Transverse colon (tissue), 4 donors: ENCODE data around the gene LPCAT2. TPM values are rescaled to one million over a fixed set of nuclear protein-coding genes. Genes with fewer than 3 reads are reported as not detected.

Source experiments
- DNase-seq: peaks from one replicate; pipeline ENCODE4 v3.0.0-alpha.2; 2019
- H3K27ac ChIP-seq, 4 donors: fragments of 200-600 bp; sonication (generic); 2 replicates each; pipeline ENCODE4 v1.5.1; 2016 to 2018; ENCODE audit warnings: inconsistent platforms in 4 of 4
- H3K27me3 ChIP-seq: fragments of 200-600 bp; sonication (generic); 2 replicates; pipeline ENCODE4 v1.5.1; 2017; ENCODE audit warnings: inconsistent platforms
- H3K36me3 ChIP-seq, 4 donors: fragments of 200-600 bp; sonication (generic); 2 replicates each; pipeline ENCODE4 v1.5.1; 2017 to 2019; ENCODE audit warnings: inconsistent platforms in 4 of 4
- H3K4me1 ChIP-seq, 4 donors: fragments of 200-600 bp; sonication (generic); 2 replicates each; pipeline ENCODE4 v1.5.1; 2017 to 2020; ENCODE audit warnings: inconsistent platforms in 4 of 4
- H3K4me3 ChIP-seq, 4 donors: fragments of 200-600 bp; sonication (generic); 1 replicate in 1 of 4; 2 replicates in 3 of 4; pipeline versions ENCODE4 v1.5.1 to v1.6.1; 2017 to 2019; ENCODE audit warnings: inconsistent platforms in 4 of 4
- H3K9me3 ChIP-seq, 2 donors: fragments of 200-600 bp; sonication (generic); 2 replicates each; pipeline ENCODE4 v1.5.1; 2017 to 2019; ENCODE audit warnings: inconsistent platforms in 2 of 2
- EP300 ChIP-seq: sonication (generic); formaldehyde crosslinking; IDR thresholded peaks from one replicate; pipeline ENCODE4 v1.6.1; 2017; ENCODE audit warnings: antibody characterized with exemption, low read depth
- POLR2A ChIP-seq: fragments of 450-650 bp; IDR thresholded peaks from one replicate; pipeline ENCODE4 v1.6.1; 2016; ENCODE audit warnings: antibody characterized with exemption, mild to moderate bottlenecking, moderate library complexity
- POLR2AphosphoS5 ChIP-seq, 3 donors: sonication (generic); formaldehyde crosslinking; IDR thresholded peaks; one replicate each; pipeline ENCODE4 v1.6.1; 2016; ENCODE audit warnings: antibody characterized with exemption in 3 of 3
- WGBS, 2 donors: methylation state at CpG; one replicate each; pipeline ENCODE4 v1.1.5; 2018; ENCODE audit warnings: low coverage in 1 of 2; 5-methylcytosine and 5-hydroxymethylcytosine counted together
- in situ Hi-C, 4 donors: fragments of 200-750 bp; cut with MboI; loops; one replicate each; pipeline versions ENCODE4 v1.15.0 to v1.15.1; 2017; ENCODE audit warnings: low sequenced_read_pairs in 3 of 4, low pct_ligation_motif_present in 1 of 4, low pct_unique_long_range_greater_than_20kb in 1 of 4
- intact Hi-C: fragments of 100-400 bp; cut with DNase I; formaldehyde crosslinking; loops from one replicate; pipeline ENCODE4 v1.15.1; 2023; ENCODE audit warnings: low total_unique reads
- total RNA-seq, 4 donors: library from RNA; depleted of rRNA; stranded (reverse); fragments of >200 nt; gene quantifications; one replicate each; pipeline ENCODE4 v1.1.0, GENCODE V29; 2016
- TF ChIP-seq, protein P1 (sequence below), 5 experiments: fragments of 200-600 bp in 3 of 5; fragments of 450-650 bp in 2 of 5; sonication (generic) in 3 of 5; IDR thresholded peaks; 1 replicate in 2 of 5; 2 replicates in 3 of 5; pipeline ENCODE4 v1.5.1; 2016 to 2017; ENCODE audit warnings: antibody characterized with exemption in 5 of 5, inconsistent platforms in 3 of 5, mild to moderate bottlenecking in 2 of 5, moderate library complexity in 1 of 5

Gene LPCAT2
- total RNA-seq, 4 donors from 2014 or later: 1.6 to 11.6 (median 6.2) TPM

DNA sequence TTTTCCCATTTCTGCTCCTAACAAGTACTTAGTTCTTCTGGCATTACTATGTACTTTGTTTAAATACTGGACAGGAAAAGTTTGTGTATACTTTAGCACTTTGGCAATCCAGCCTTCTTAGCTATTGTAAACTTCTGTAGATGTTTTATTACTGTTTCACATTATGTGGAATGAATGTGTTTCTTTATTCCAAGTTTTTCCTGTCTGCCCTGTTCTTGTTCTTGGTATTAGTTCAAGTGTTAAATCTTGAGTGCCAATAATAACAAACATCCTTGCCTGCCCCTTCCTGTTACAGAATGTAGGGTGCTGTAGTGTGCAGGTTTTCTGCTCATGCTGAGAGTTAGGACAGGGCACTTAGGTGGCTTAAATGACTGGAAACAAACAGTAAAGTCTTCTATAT, 50.4 kb downstream of the LPCAT2 start:
- Histone ChIP-seq H3K9me3 (no peaks in the 10 kb centered on the region), H3K4me3 (no peak overlapping the region), H3K36me3 (no peaks in the 10 kb centered on the region), H3K4me1 (peaks cover 7 to 36% (median 17%) of the 10 kb centered on the region in 4 donors), H3K27ac (peak overlapping the region in 1 of 4 donors; percentile 33), H3K27me3 (no peaks in the 10 kb centered on the region)
- in situ Hi-C loops (loop anchor here in 1 of 4 donors (10.0 kb wide), 1 partner anchor 146 kb away; no protein-coding TSS in a partner anchor), intact Hi-C loops (no loop called here)
- no peak for DNase-seq
- TF ChIP-seq EP300: no peak
- no peak for TF ChIP-seq POLR2AphosphoS5 (IDR thresholded peaks at IDR 0.05)
- TF ChIP-seq, protein P1, sequence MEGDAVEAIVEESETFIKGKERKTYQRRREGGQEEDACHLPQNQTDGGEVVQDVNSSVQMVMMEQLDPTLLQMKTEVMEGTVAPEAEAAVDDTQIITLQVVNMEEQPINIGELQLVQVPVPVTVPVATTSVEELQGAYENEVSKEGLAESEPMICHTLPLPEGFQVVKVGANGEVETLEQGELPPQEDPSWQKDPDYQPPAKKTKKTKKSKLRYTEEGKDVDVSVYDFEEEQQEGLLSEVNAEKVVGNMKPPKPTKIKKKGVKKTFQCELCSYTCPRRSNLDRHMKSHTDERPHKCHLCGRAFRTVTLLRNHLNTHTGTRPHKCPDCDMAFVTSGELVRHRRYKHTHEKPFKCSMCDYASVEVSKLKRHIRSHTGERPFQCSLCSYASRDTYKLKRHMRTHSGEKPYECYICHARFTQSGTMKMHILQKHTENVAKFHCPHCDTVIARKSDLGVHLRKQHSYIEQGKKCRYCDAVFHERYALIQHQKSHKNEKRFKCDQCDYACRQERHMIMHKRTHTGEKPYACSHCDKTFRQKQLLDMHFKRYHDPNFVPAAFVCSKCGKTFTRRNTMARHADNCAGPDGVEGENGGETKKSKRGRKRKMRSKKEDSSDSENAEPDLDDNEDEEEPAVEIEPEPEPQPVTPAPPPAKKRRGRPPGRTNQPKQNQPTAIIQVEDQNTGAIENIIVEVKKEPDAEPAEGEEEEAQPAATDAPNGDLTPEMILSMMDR (IDR thresholded peaks at IDR 0.05): no peak
- no peak for TF ChIP-seq POLR2A

DNA sequence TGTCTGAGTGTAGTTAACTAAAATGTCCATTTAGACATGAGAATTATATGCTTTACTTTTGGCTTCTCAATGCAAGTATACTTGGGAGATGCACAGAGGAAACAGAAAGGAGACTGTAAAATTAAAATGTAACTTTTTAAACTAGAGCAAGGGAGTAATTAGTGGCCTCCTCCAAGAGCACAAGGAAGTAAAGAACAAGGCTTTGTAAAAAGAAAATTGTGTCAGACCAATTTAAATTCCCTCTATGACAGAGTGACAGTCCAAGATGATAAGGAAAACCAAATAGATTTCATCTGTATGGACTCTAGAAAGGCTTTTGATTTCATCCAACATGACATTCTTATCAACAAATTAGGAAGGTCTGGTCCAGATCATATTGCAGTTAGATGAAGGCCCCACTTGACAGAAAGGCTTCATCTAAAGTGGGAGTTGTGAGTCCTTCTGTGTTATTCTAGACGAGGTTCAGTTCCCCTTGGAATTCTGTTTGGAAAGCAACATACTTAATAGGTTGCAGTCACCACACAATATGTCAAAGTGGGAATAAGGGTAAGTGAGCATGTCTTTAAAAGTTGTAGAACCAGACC, 51.2 kb downstream of the LPCAT2 start:
- in situ Hi-C loops: loop anchor here in 1 of 4 donors (10.0 kb wide), 1 partner anchor 145 kb away; no protein-coding TSS in a partner anchor
- peaks cover 7 to 36% (median 17%) of the 10 kb centered on the region in 4 donors for H3K4me1 ChIP-seq
- no peaks in the 10 kb centered on the region for H3K9me3 ChIP-seq
- no peaks in the 10 kb centered on the region for H3K27me3 ChIP-seq
- intact Hi-C loops: no loop called here
- 33% methylated on average over 1 of the region's 1 CpG; no CpG with 5 or more reads in 1 of the 2 donors for WGBS, 2 donors
- H3K27ac ChIP-seq: no peak overlapping the region
- H3K4me3 ChIP-seq: no peak overlapping the region
- DNase-seq: no peak
- H3K36me3 ChIP-seq: no peaks in the 10 kb centered on the region
- no peak for TF ChIP-seq POLR2AphosphoS5 (IDR thresholded peaks at IDR 0.05)
- TF ChIP-seq EP300: no peak
- TF ChIP-seq, protein P1 (IDR thresholded peaks at IDR 0.05): no peak
- TF ChIP-seq POLR2A: no peak

GRCh38 chr16:55561319-55561848, 52.5 kb downstream of the LPCAT2 start:
- Histone ChIP-seq H3K36me3 (no peaks in the 10 kb centered on the region), H3K27me3 (no peaks in the 10 kb centered on the region), H3K27ac (no peak overlapping the region), H3K9me3 (no peaks in the 10 kb centered on the region), H3K4me1 (peaks cover 7 to 36% (median 17%) of the 10 kb centered on the region in 4 donors), H3K4me3 (no peak overlapping the region)
- no peak for DNase-seq
- in situ Hi-C loops (no loop called here), intact Hi-C loops (no loop called here)
- TF ChIP-seq, protein P1 (IDR thresholded peaks at IDR 0.05): no peak
- no peak for TF ChIP-seq EP300
- no peak for TF ChIP-seq POLR2AphosphoS5 (IDR thresholded peaks at IDR 0.05)
- no peak for TF ChIP-seq POLR2A
- WGBS, 2 donors: 60 to 77% methylated on average over 2 of the region's 2 CpGs

GRCh38 chr16:55562936-55563335, 54.1 kb downstream of the LPCAT2 start:
- 93 to 100% methylated on average over 1 of the region's 1 CpG for WGBS, 2 donors
- in situ Hi-C loops (no loop called here), intact Hi-C loops (no loop called here)
- no peak overlapping the region for H3K4me3 ChIP-seq
- no peak overlapping the region for H3K27ac ChIP-seq
- H3K36me3 ChIP-seq: no peaks in the 10 kb centered on the region
- H3K9me3 ChIP-seq: no peaks in the 10 kb centered on the region
- no peaks in the 10 kb centered on the region for H3K27me3 ChIP-seq
- peaks cover 7 to 27% (median 17%) of the 10 kb centered on the region in 4 donors for H3K4me1 ChIP-seq
- no peak for TF ChIP-seq POLR2A
- no peak for TF ChIP-seq EP300
- TF ChIP-seq POLR2AphosphoS5 (IDR thresholded peaks at IDR 0.05): no peak
- TF ChIP-seq, protein P1 (IDR thresholded peaks at IDR 0.05): no peak
- DNase-seq: no peak
